SK-N-SH (cell line): ENCODE data around the gene FLOT1. TPM values are rescaled to one million over a fixed set of nuclear protein-coding genes. Genes with fewer than 3 reads are reported as not detected.

ENCODE experiments used
- CTCF ChIA-PET: fragments of 300-600, 350-600 bp; formaldehyde crosslinking; extraction: SDS; loops from one replicate; lab custom pipeline; 2021; lab: Yijun Ruan, JAX
- POLR2A ChIA-PET: fragments of 350-600 bp; sonication (Branson Sonifier 250); formaldehyde crosslinking; extraction: SDS; loops from one replicate; lab custom pipeline; 2020; ENCODE audit warnings: antibody characterized with exemption, inconsistent platforms; lab: Yijun Ruan, JAX
- DNase-seq: peaks from one replicate; pipeline ENCODE4 v3.0.0; 2012
- H2AFZ ChIP-seq: fragments of 200-600 bp; sonication (generic); 2 replicates; pipeline ENCODE4 v1.8.1; 2016; ENCODE audit warnings: antibody characterized with exemption, mild to moderate bottlenecking, low read depth
- H3F3A ChIP-seq: fragments of 200-600 bp; sonication (generic); replicated peaks from 2 replicates; pipeline ENCODE3; 2016; ENCODE audit warnings: antibody characterized with exemption, mild to moderate bottlenecking; ENCODE audit not compliant: insufficient read depth
- H3K27ac ChIP-seq, 2 experiments: fragments of 200-500 bp in 1 of 2; fragments of 200-600 bp in 1 of 2; sonication (Bioruptor generic) in 1 of 2; sonication (generic), shearing (Covaris generic) in 1 of 2; 2 replicates each; pipeline versions ENCODE4 v1.5.1 to v1.6.1; 2014 to 2016; ENCODE audit warnings: low read depth in 2 of 2, inconsistent platforms in 1 of 2, low read length in 1 of 2, mild to moderate bottlenecking in 1 of 2, mixed read lengths in 1 of 2
- H3K27me3 ChIP-seq: fragments of 200-600 bp; sonication (generic), shearing (Covaris generic); 2 replicates; pipeline ENCODE4 v1.6.1; 2016; ENCODE audit warnings: mixed run types; ENCODE audit not compliant: insufficient read depth
- H3K36me3 ChIP-seq, 2 experiments: fragments of 200-500 bp in 1 of 2; fragments of 200-600 bp in 1 of 2; sonication (Bioruptor generic) in 1 of 2; sonication (generic) in 1 of 2; replicated peaks in 1 of 2; 2 replicates each; pipeline versions ENCODE3 to v1.5.1; 2014 to 2016; ENCODE audit warnings: low read length in 1 of 2, mild to moderate bottlenecking in 1 of 2; ENCODE audit not compliant: insufficient read depth in 2 of 2, control insufficient read depth in 1 of 2
- H3K4me1 ChIP-seq, 2 experiments: fragments of 200-500 bp in 1 of 2; fragments of 200-600 bp in 1 of 2; sonication (Bioruptor generic) in 1 of 2; sonication (generic), shearing (Covaris generic) in 1 of 2; 2 replicates each; pipeline versions ENCODE4 v1.5.1 to v1.6.1; 2014 to 2016; ENCODE audit warnings: low read depth in 1 of 2, low read length in 1 of 2, mixed run types in 1 of 2; ENCODE audit not compliant: insufficient read depth in 2 of 2, control insufficient read depth in 1 of 2
- H3K4me2 ChIP-seq: fragments of 200-600 bp; sonication (generic), shearing (Covaris generic); 2 replicates; pipeline ENCODE4 v1.6.1; 2017; ENCODE audit warnings: mixed run types
- H3K4me3 ChIP-seq, 2 experiments: fragments of 200-500 bp in 1 of 2; fragments of 200-600 bp in 1 of 2; sonication (Bioruptor generic) in 1 of 2; sonication (generic), shearing (Covaris generic) in 1 of 2; 2 replicates each; pipeline versions ENCODE4 v1.5.1 to v1.8.1; 2014 to 2016; ENCODE audit warnings: low read depth in 2 of 2, inconsistent platforms in 1 of 2, low read length in 1 of 2, mild to moderate bottlenecking in 1 of 2, mixed read lengths in 1 of 2, moderate library complexity in 1 of 2
- H3K79me2 ChIP-seq: fragments of 200-600 bp; sonication (generic); 2 replicates; pipeline ENCODE4 v1.8.1; 2017; ENCODE audit warnings: mild to moderate bottlenecking; ENCODE audit not compliant: insufficient read depth
- H3K9ac ChIP-seq: fragments of 200-600 bp; sonication (generic); 2 replicates; pipeline ENCODE4 v1.6.1; 2017; ENCODE audit warnings: mixed run types
- H3K9me2 ChIP-seq: fragments of 200-600 bp; sonication (generic); 2 replicates; pipeline ENCODE4 v1.6.1; 2017; ENCODE audit warnings: mixed run types
- H3K9me3 ChIP-seq: fragments of 200-600 bp; sonication (generic); 2 replicates; pipeline ENCODE4 v1.6.1; 2017; ENCODE audit warnings: mixed run types, mild to moderate bottlenecking, moderate library complexity
- H4K20me1 ChIP-seq: fragments of 200-600 bp; sonication (generic); 2 replicates; pipeline ENCODE4 v1.6.1; 2017; ENCODE audit warnings: mild to moderate bottlenecking, mixed run types; ENCODE audit not compliant: insufficient read depth
- EZH2phosphoT487 ChIP-seq: fragments of 200-600 bp; sonication (generic); IDR thresholded peaks from 2 replicates; pipeline ENCODE4 v1.6.1; 2017; ENCODE audit warnings: low read depth, mixed run types, mild to moderate bottlenecking, antibody characterized with exemption, moderate library complexity, borderline replicate concordance
- FOSL2 ChIP-seq: IDR thresholded peaks from 2 replicates; pipeline ENCODE4 v1.4.0; 2012; ENCODE audit warnings: low read depth, mild to moderate bottlenecking, moderate library complexity, borderline replicate concordance
- FOXM1 ChIP-seq: IDR thresholded peaks from 2 replicates; pipeline ENCODE4 v1.4.0; 2012; ENCODE audit warnings: low read depth, mild to moderate bottlenecking
- GATA2 ChIP-seq: sonication (generic); formaldehyde crosslinking; IDR thresholded peaks from 2 replicates; pipeline ENCODE4 v1.5.0; 2020; ENCODE audit warnings: mild to moderate bottlenecking, missing genetic modification reagents
- JUND ChIP-seq: IDR thresholded peaks from 2 replicates; pipeline ENCODE4 v1.4.0; 2012
- MEF2A ChIP-seq: IDR thresholded peaks from 2 replicates; pipeline ENCODE4 v1.4.0; 2012; ENCODE audit warnings: low read depth, borderline replicate concordance
- MXI1 ChIP-seq: IDR thresholded peaks from 2 replicates; pipeline ENCODE4 v1.6.1; 2012; ENCODE audit warnings: mild to moderate bottlenecking, low read depth, low read length, improper control_type of control experiment
- NRF1 ChIP-seq: IDR thresholded peaks from 2 replicates; pipeline ENCODE4 v1.6.1; 2012; ENCODE audit warnings: low read depth, mild to moderate bottlenecking, low read length
- RCOR1 ChIP-seq: fragments of 150-350 bp; IDR thresholded peaks from 2 replicates; pipeline ENCODE4 v1.6.1; 2017; ENCODE audit warnings: antibody characterized with exemption, low read length
- REST ChIP-seq: IDR thresholded peaks from 2 replicates; pipeline ENCODE4 v1.6.1; 2012; ENCODE audit warnings: mild to moderate bottlenecking, low read depth, low read length, moderate library complexity
- SMC3 ChIP-seq: IDR thresholded peaks from 2 replicates; pipeline ENCODE4 v1.6.1; 2012; ENCODE audit warnings: low read depth, low read length, improper control_type of control experiment
- TAF1 ChIP-seq: IDR thresholded peaks from 2 replicates; pipeline ENCODE4 v1.6.1; 2012; ENCODE audit warnings: low read depth, mild to moderate bottlenecking, low read length, moderate library complexity, borderline replicate concordance
- USF2 ChIP-seq: fragments of 150-350 bp; IDR thresholded peaks from 2 replicates; pipeline ENCODE4 v1.6.1; 2017; ENCODE audit warnings: antibody characterized with exemption, low read length, low read depth, borderline replicate concordance
- YY1 ChIP-seq: IDR thresholded peaks from 2 replicates; pipeline ENCODE4 v1.4.0; 2012; ENCODE audit warnings: low read depth, mild to moderate bottlenecking
- ZBTB33 ChIP-seq: IDR thresholded peaks from 2 replicates; pipeline ENCODE4 v1.4.0; 2012; ENCODE audit warnings: low read depth, borderline replicate concordance
- polyA plus RNA-seq, 3 experiments: library from polyadenylated mRNA; depleted of rRNA; stranded (reverse); fragments of >200 nt; gene quantifications; 2 replicates each; pipeline ENCODE4 v1.2.3, GENCODE V29; 2012
- TF ChIP-seq, protein P1 (sequence below): IDR thresholded peaks from 2 replicates; pipeline ENCODE4 v1.4.0; 2012; ENCODE audit warnings: low read depth
- TF ChIP-seq, protein P2 (sequence below): fragments of 200-600 bp; sonication (generic); IDR thresholded peaks from 2 replicates; pipeline ENCODE4 v1.6.1; 2017; ENCODE audit warnings: antibody characterized with exemption, mild to moderate bottlenecking, moderate library complexity

FLOT1 gene
- polyA plus RNA-seq, 1 of the 3 experiments (the other 2 are of a cell fraction) = 462 TPM

DNA sequence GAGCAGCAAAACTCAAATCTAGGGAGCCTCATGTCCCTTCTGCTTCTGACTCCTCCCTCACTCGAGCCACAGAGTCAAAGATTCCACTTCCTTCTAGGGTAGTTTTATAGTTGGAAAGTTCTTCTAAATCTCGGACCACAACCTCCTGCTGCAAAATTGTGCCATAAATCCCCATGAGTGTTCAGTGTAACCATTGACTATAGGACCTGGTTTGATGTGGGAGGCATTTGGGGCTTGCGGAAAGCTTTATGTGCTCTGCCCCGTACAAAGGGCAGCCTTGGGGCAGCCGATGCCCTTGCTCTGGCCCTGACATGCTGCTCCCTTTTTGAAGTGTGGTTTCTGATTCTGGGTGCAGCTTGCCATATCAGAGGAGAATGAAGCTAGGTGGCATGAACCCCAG is 45.5 kb upstream of the FLOT1 start (continued):
- TF ChIP-seq REST (no peak), MEF2A (no peak), ZBTB33 (no peak), TAF1 (no peak), YY1 (no peak), NRF1 (no peak)

DNA sequence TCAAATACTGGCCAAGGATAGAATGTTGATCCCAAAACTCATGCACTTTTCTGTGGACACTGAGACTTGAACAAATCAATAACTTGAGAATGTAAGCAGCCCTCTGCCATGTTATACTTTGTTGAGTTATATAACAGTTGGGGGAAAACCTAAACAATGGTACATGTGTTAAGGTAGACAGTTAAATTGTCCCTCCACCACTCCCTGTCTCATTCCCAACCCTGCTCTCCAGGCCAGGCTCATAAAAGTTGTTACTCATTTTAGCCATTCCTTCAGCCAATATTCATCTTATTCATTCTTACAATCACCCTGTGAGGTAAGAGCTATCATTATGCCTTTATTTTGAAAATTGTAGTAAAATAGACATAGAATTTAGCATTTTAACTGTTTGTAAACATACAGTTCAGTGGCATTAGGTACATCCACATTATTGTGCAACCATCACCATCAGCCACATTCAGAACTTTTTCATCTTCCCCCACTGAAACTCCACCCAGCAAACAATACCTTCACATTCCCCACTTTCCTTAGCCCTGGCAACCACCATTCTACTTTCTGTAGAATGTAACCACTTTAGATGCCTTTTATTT is 40.0 kb upstream of the FLOT1 start:
- CTCF ChIA-PET = interaction anchor here (0.9 to 3.0 kb wide), 7 partner anchors 27 to 133 kb away, joined by 3 to 15 read pairs (median 3); partner anchors contain the start of gene DHX16
- POLR2A ChIA-PET = interaction anchor here (1.1 to 1.4 kb wide), 2 partner anchors 12 to 169 kb away, joined by 3 read pairs; no protein-coding TSS in a partner anchor
- peak overlapping the region; percentile 81 for H3K4me2 ChIP-seq
- TF ChIP-seq YY1 (no peak), TAF1 (no peak), SMC3 (no peak), REST (no peak), JUND (no peak), RCOR1 (no peak), MEF2A (no peak), GATA2 (CRISPR knock-in tag) (no peak), FOSL2 (no peak), USF2 (no peak), EZH2phosphoT487 (no peak), FOXM1 (no peak), MXI1 (no peak)
- TF ChIP-seq, protein P1, sequence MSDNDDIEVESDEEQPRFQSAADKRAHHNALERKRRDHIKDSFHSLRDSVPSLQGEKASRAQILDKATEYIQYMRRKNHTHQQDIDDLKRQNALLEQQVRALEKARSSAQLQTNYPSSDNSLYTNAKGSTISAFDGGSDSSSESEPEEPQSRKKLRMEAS = no peak
- TF ChIP-seq, protein P2, sequence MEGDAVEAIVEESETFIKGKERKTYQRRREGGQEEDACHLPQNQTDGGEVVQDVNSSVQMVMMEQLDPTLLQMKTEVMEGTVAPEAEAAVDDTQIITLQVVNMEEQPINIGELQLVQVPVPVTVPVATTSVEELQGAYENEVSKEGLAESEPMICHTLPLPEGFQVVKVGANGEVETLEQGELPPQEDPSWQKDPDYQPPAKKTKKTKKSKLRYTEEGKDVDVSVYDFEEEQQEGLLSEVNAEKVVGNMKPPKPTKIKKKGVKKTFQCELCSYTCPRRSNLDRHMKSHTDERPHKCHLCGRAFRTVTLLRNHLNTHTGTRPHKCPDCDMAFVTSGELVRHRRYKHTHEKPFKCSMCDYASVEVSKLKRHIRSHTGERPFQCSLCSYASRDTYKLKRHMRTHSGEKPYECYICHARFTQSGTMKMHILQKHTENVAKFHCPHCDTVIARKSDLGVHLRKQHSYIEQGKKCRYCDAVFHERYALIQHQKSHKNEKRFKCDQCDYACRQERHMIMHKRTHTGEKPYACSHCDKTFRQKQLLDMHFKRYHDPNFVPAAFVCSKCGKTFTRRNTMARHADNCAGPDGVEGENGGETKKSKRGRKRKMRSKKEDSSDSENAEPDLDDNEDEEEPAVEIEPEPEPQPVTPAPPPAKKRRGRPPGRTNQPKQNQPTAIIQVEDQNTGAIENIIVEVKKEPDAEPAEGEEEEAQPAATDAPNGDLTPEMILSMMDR = no peak

More for the DNA sequence above, 40.0 kb upstream of the FLOT1 start:
- H3K27me3 ChIP-seq = no peaks in the 10 kb centered on the region
- peak overlapping the region; percentile 75 for H3K9ac ChIP-seq
- H3K4me3 ChIP-seq = peak overlapping the region in 1 of 2 experiments; percentile 9; a peak in 1 of 4 replicates
- H3F3A ChIP-seq = peaks cover 30% of the 10 kb centered on the region
- H3K9me3 ChIP-seq = no peaks in the 10 kb centered on the region
- no peaks in the 10 kb centered on the region for H3K79me2 ChIP-seq
- no peaks in the 10 kb centered on the region for H4K20me1 ChIP-seq
- no peak for DNase-seq
- no peaks in the 10 kb centered on the region for H3K9me2 ChIP-seq
- no peak overlapping the region; the same call in 1 of the 2 replicates for H2AFZ ChIP-seq
- H3K27ac ChIP-seq = peak overlapping the region; percentile 95 to 100
- H3K36me3 ChIP-seq = no peaks in the 10 kb centered on the region
- peaks cover 41 to 50% of the 10 kb centered on the region in 2 experiments for H3K4me1 ChIP-seq
